HuH-7.5 (cell line): Measurements from ENCODE around the gene OGDH.

Experiments used
- DNase-seq: peaks from one replicate; pipeline ENCODE4 v3.0.0; 2011; ENCODE audit warnings: low spot score

Gene OGDH

GRCh38 chr7:44637788-44638594 is 31.6 kb downstream of the OGDH start:
- no peak for DNase-seq

GRCh38 chr7:44638611-44639557 is 32.5 kb downstream of the OGDH start:
- no peak for DNase-seq

GRCh38 chr7:44639671-44640321 is 33.4 kb downstream of the OGDH start:
- DNase-seq: peak; percentile 20

GRCh38 chr7:44643206-44643605 is 36.8 kb downstream of the OGDH start:
- DNase-seq: no peak

GRCh38 chr7:44645254-44645653 is 38.8 kb downstream of the OGDH start:
- DNase-seq: no peak

GRCh38 chr7:44645696-44646095 is 39.3 kb downstream of the OGDH start:
- DNase-seq: no peak

GRCh38 chr7:44646176-44646920 is 39.9 kb downstream of the OGDH start:
- DNase-seq: no peak

- no peak for DNase-seq
These were observed 40.7 kb downstream of the OGDH start for GRCh38 chr7:44646921-44647636.

GRCh38 chr7:44647981-44648714 is 41.7 kb downstream of the OGDH start:
- DNase-seq: no peak

- no peak for DNase-seq
These were observed 43.8 kb downstream of the OGDH start for GRCh38 chr7:44650242-44650641.

GRCh38 chr7:44650772-44651171 is 44.3 kb downstream of the OGDH start:
- no peak for DNase-seq

GRCh38 chr7:44652535-44652934 is 46.1 kb downstream of the OGDH start:
- DNase-seq: no peak

GRCh38 chr7:44654255-44654796 is 47.9 kb downstream of the OGDH start:
- no peak for DNase-seq

- no peak for DNase-seq
These were observed 48.9 kb downstream of the OGDH start for GRCh38 chr7:44655341-44655740.

GRCh38 chr7:44658979-44659378 is 52.6 kb downstream of the OGDH start:
- DNase-seq: no peak

GRCh38 chr7:44661233-44661632 is 54.8 kb downstream of the OGDH start:
- DNase-seq: no peak

GRCh38 chr7:44664780-44665461 is 58.5 kb downstream of the OGDH start:
- no peak for DNase-seq

GRCh38 chr7:44665531-44666213 is 59.2 kb downstream of the OGDH start:
- DNase-seq: no peak

- DNase-seq: no peak
These were observed 60.1 kb downstream of the OGDH start for GRCh38 chr7:44666566-44666965.
